GM21526 (cell line): Measurements from ENCODE around the gene CFAP92.

Experiments used
- ATAC-seq: cut with Tn5 transposase; IDR thresholded peaks from one replicate; pipeline ENCODE4 v1.9.1; 2021; ENCODE audit warnings: moderate library complexity; ENCODE audit not compliant: unreplicated experiment, low FRiP score

Gene CFAP92

GRCh38 chr3:129025691-129026435, 32.0 kb upstream of the CFAP92 start:
- no peak for ATAC-seq

DNA sequence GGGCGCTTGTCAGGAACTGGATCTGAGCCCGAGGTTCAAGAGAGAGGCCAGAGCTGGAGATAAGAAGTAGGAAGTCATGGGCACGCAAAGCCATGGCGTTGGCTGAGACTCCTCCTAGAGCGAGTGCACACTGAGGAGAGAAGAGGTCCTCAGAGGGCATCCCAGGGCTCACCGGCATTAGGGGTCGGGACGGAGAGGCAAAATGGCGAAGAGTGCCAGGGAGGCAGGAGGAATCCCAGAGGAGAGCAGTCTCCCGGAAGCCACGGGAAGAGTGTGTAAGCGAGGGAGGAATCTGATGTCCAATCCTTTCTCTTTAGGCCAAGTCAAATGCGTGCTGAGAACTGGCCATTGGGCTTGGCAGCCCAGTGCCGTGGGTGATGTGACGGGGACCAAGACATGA, 31.2 kb upstream of the CFAP92 start:
- no peak for ATAC-seq

- ATAC-seq, result no peak
Observed at GRCh38 chr3:129023909-129024308, 30.0 kb upstream of the CFAP92 start.

DNA sequence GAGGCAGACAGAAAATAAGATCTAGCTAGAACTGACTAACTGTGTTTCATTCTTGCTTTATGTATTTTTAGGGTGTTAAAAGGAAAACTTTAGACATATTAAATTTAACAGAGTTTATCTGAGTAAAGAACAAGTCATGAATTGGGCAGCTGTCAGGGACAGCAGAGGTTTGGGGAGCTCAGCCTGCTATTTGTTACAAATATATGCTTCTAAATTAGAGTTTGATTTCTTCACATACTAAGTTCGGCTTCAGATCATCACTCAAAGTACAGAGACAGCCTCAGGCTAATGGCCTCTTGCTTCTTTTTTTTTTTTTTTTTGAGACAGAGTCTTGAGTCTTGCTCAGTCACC, 29.1 kb upstream of the CFAP92 start:
- no peak for ATAC-seq

GRCh38 chr3:129022114-129023007, 28.5 kb upstream of the CFAP92 start:
- no peak for ATAC-seq

- ATAC-seq, result no peak
Observed at GRCh38 chr3:129021140-129021551, 27.3 kb upstream of the CFAP92 start.

GRCh38 chr3:129020691-129021090, 26.8 kb upstream of the CFAP92 start:
- no peak for ATAC-seq

- ATAC-seq, result no peak
Observed at GRCh38 chr3:129019266-129019665, 25.4 kb upstream of the CFAP92 start.

GRCh38 chr3:129018751-129019150, 24.9 kb upstream of the CFAP92 start:
- ATAC-seq, result no peak

DNA sequence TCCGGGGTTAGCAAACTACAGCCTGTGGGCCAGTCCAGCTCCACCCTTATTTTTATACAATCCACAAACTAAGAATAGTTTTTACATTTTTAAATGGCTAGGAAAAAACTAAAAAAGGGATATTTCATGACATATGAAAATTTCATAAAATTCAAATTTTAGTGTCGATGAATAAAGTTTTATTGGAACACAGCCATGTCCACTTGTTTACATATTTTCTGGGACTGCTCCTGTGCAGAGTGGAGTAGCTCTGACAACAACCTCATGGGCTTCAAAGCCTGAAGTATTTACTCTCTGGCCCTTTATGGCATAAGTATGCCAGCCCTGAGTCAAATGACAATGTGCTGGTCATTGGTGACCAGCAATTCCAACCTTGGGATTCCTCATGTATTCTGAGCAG, 24.4 kb upstream of the CFAP92 start:
- ATAC-seq, result no peak

DNA sequence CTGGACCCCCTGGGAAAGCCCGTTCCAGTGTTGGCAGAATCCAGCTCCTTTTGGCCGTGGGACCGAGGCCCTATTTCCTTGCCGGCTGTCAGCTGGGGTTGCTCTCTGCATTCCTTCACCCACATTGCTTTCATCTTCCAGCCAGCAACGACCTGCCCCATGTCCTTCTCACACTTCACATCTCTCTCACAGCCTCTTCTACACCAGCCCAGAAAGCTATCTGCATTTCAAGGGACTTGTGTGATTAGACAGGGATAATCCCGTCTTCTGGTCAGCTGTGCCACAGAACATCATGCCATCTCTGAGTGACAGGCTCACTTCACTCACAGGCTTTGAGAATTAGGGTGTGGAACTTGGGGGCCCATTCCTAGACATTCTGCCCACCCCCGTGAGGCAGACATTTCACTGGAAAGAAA, 23.6 kb upstream of the CFAP92 start:
- no peak for ATAC-seq

- peak; percentile 54 for ATAC-seq
Observed at GRCh38 chr3:129016720-129017483, 23.0 kb upstream of the CFAP92 start.

DNA sequence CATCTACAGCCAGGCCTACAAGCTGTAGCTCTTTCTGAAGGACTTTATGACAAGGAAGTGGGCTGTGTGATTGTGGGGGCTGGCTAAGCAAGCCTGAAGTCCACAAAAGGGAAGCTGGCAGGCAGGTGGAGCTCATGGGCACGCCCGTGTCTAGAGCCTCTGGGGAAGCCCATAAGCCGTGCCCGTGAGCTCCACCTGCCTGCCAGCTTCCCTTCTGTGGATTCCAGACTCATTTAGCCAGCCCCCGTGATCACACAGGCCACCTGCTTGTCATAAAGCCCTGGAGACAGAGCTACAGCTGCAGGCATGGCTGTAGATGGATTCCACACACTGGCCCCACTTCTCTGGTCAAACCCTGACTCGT, 22.5 kb upstream of the CFAP92 start:
- no peak for ATAC-seq

- no peak for ATAC-seq
Observed at GRCh38 chr3:129015388-129016105, 21.7 kb upstream of the CFAP92 start.

DNA sequence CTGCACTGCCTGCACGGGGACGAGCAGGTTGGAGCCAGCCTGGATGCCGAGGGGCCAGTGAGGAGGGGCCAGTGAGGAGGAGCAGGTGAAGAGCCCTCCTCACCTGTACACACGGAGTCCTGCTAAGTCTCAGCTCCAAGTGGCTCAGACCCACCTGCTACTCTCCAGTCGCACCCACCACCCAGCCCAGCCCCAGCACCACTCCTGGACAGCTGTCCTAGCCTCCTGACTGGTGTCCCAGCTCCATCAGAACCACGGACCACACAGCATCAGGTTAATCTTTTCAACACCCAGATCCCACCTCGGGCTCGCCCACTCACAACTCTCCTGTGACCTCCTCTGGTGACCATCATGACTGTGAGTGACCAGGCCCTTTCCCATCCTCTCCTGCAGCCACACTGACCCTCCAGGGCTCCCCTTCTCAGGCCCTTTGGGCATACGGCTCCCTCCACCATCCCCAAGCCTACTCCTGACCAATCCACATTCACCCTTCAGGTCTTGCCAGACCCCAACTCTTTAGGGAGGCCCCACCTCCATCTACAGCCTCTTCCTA, 21.0 kb upstream of the CFAP92 start:
- no peak for ATAC-seq

DNA sequence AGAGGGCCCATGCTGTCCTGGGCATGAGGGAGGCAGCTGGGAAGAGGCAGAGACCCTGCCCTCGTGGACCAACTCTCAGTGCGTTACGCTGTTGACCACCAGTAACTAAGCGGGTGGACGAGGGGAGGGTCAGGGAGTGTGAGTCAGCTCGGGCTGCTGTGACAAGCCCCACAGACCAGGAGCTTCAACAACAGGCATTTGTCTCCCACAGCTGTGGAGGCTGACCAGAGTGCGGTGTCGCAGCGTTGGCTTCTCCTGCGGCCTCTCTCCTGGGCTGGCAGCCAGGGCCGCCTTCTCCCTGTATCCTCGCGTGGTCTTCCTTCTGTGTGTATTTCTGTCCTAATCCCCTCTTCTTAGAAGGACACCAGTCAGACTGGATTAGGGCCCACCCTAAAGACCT, 20.3 kb upstream of the CFAP92 start:
- ATAC-seq, result no peak

DNA sequence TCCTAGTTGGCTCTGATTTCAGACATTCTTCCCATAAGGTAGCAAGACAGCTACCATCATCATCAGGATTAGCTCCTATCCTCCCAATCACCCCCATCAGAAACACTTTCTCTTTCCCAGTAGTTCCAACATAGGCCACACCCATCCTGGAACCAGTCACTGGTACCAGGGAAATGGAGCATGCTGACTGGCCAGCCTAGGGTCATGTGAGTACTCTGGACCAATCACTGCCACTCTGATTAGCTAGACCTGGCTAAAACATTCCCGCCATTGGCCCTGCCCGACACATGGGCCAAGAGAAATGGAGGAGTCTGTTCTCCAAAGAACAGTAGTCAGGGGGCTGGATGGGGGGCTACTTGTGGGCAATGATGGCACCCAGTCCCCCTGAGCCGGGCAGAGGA, 19.6 kb upstream of the CFAP92 start:
- ATAC-seq, result no peak

DNA sequence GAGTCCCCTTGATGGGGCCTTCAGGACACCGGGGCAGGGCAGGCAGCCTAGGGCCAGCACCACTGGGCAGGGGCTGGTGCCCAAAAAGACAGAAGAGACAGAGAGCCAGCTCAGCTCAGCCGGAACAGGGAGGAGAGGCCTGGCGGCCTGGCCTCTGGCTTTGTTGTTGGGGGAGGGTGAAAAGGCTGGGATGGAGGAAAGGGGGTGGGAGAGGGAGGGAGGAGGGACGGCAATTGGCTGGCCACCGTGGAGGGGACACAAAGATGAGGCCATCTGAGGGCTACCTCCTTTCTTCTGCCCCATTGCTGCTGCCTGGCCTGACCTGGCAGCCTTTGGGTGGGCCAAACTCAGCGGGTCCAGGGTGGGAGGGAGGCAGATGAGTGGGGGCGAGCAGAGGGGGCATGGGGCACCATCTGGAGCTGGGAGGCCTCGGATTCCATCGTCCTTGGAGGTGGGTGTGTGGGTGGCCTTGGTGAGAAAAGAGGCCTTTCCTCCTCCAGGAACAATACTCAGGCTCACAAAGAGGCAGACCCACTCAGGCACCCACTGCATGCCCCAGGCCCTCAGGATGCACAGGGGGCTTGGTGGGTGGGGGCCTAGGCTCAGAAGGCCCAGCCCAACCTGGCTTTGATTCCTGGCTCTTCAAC, 16.6 kb upstream of the CFAP92 start:
- ATAC-seq, result no peak

DNA sequence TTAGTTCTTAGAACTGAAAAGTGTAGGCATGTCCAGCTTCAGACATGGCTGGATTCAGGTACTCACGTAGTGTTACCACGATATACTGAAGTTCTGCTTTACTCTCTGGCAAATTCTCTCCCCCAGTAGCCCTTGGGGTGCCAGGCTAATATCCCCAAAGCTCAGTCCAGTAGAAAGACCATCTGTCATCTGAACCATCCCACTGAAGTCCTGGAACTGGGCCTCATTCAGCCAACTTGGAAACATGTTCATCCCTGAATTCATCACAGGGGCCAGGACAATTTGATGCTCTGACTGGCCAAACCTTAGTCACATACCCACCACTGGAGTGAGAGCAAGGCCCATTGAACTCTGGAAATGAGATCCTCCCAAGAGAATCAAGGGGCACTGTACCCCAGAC, 15.4 kb upstream of the CFAP92 start:
- no peak for ATAC-seq

GRCh38 chr3:129007792-129008191, 13.9 kb upstream of the CFAP92 start:
- no peak for ATAC-seq
